SH-SY5Y (cell line): Measurements from ENCODE around the gene LCE1E.

Experiments
- GATA2 ChIP-seq: IDR thresholded peaks from 2 replicates; pipeline ENCODE4 v1.6.1; 2011; ENCODE audit warnings: mild to moderate bottlenecking, low read depth, low read length
- GATA3 ChIP-seq: IDR thresholded peaks from 2 replicates; pipeline ENCODE4 v1.6.1; 2011; ENCODE audit warnings: low read depth, mild to moderate bottlenecking, low read length, moderate library complexity

- TF ChIP-seq GATA2 (no peak), GATA3 (no peak)
Measured at GRCh38 chr1:152741656-152742055, 44.4 kb upstream of the LCE1E start.
